SKM-1 (cell line): Measurements from ENCODE around the gene FTL.

ENCODE experiments used
- DNase-seq: peaks from one replicate; lab custom pipeline; 2025; ENCODE audit not compliant: unreplicated experiment; lab: John Stamatoyannopoulos, UW

Gene FTL

GRCh38 chr19:48964205-48965039 lies 687 bp upstream of the FTL start:
- DNase-seq, result no peak

GRCh38 chr19:48965806-48966540 lies 864 bp downstream of the FTL start:
- DNase-seq, result no peak

- DNase-seq, result no peak
These were observed 1.6 kb downstream of the FTL start for GRCh38 chr19:48966541-48967345.

- DNase-seq, result no peak
These were observed 2.5 kb downstream of the FTL start for GRCh38 chr19:48967346-48968178.

GRCh38 chr19:48968179-48968661 lies 3.1 kb downstream of the FTL start:
- no peak for DNase-seq

GRCh38 chr19:48968813-48969218 lies 3.7 kb downstream of the FTL start:
- no peak for DNase-seq

- DNase-seq, result no peak
These were observed 4.4 kb downstream of the FTL start for GRCh38 chr19:48969276-48970138.

- DNase-seq, result no peak
These were observed 5.1 kb downstream of the FTL start for GRCh38 chr19:48970139-48970766.

- no peak for DNase-seq
These were observed 5.8 kb downstream of the FTL start for GRCh38 chr19:48970923-48971395.

- no peak for DNase-seq
These were observed 11.1 kb downstream of the FTL start for GRCh38 chr19:48975947-48976847.

GRCh38 chr19:48977061-48977460 lies 12.0 kb downstream of the FTL start:
- no peak for DNase-seq

GRCh38 chr19:48982280-48982679 lies 17.2 kb downstream of the FTL start:
- no peak for DNase-seq

GRCh38 chr19:48985711-48986110 lies 20.6 kb downstream of the FTL start:
- no peak for DNase-seq

GRCh38 chr19:48986211-48986610 lies 21.1 kb downstream of the FTL start:
- no peak for DNase-seq

- no peak for DNase-seq
These were observed 22.2 kb downstream of the FTL start for GRCh38 chr19:48987323-48987722.

- DNase-seq, result no peak
These were observed 23.2 kb downstream of the FTL start for GRCh38 chr19:48988286-48988685.

GRCh38 chr19:48988860-48989259 lies 23.8 kb downstream of the FTL start:
- no peak for DNase-seq

- DNase-seq, result no peak
These were observed 24.7 kb downstream of the FTL start for GRCh38 chr19:48989701-48990291.
